ENCODE data around the gene YPEL2.

DNA sequence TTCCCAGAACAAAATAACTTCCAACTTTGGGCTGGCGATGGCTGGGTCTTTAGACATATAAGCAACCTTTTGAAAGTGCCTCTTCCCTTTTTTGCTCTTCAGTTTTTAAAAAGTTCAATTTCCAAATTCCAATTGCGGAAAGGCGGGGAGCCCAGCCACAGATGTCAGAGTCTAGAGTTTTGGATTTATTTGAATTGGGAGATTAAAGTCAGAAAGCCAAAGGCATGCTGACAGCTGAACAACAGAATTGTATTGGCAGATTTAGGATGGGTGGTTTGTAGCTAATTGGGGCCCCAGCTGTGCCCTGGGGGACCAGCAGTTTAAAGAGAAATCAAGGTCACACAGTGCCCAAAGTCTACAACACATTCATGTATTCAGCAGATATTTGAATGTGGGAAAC, 10.5 kb downstream of the YPEL2 start:
- TF ChIP-seq, protein P1, sequence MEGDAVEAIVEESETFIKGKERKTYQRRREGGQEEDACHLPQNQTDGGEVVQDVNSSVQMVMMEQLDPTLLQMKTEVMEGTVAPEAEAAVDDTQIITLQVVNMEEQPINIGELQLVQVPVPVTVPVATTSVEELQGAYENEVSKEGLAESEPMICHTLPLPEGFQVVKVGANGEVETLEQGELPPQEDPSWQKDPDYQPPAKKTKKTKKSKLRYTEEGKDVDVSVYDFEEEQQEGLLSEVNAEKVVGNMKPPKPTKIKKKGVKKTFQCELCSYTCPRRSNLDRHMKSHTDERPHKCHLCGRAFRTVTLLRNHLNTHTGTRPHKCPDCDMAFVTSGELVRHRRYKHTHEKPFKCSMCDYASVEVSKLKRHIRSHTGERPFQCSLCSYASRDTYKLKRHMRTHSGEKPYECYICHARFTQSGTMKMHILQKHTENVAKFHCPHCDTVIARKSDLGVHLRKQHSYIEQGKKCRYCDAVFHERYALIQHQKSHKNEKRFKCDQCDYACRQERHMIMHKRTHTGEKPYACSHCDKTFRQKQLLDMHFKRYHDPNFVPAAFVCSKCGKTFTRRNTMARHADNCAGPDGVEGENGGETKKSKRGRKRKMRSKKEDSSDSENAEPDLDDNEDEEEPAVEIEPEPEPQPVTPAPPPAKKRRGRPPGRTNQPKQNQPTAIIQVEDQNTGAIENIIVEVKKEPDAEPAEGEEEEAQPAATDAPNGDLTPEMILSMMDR (IDR thresholded peaks at IDR 0.05), result no peak
- TF ChIP-seq POLR2AphosphoS5 (IDR thresholded peaks at IDR 0.05) (no peak), POLR2A (IDR thresholded peaks at IDR 0.05) (no peak)

All from prostate gland (tissue), 2 donors.